ENCODE results near the gene TTC17. TPM values are rescaled to one million over a fixed set of nuclear protein-coding genes. Genes with fewer than 3 reads are reported as not detected.

TTC17 gene
- total and polyA plus RNA-seq, 2 of the 8 experiments (the other 6 are each of a cell fraction or from before 2014, with no cell fraction given) = 65.1 to 80.1 TPM

DNA sequence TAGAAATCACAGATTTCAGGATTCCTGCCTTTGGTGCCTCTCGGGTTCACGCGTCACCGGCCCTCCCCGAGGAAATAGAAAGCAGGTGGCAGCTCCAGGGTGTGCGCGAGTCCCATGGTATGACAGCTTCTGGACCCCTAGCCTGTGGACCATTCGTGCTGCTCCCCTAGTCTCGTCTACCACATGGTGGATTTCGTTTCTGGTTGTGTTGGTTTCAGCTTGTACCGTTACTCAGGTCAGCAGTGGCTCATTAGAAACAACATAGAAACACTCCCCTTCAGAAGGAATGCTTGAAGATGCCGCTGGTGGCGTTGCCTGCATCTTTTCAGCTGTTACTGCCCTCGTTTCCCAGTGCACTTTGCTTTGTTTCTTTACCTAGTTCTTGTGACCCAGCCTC lies 700 bp downstream of the TTC17 start (continued):
- TF ChIP-seq MAX (IDR thresholded peaks at IDR 0.05) (peak; percentile 28; the same call in 1 of the 2 replicates), RBBP5 (IDR thresholded peaks at IDR 0.05; ENCODE audit: borderline replicate concordance, low read depth, low read length) (no peak), JUND (IDR thresholded peaks at IDR 0.05; ENCODE audit: low read length) (no peak), CTCF (IDR thresholded peaks at IDR 0.05; ENCODE audit: control extremely low read depth in 1 of 3, insufficient read depth in 1 of 3, low read depth in 1 of 3, low read length in 3 of 3) (no peak), SIN3A (conservative IDR thresholded peaks at IDR 0.05 in 1 of 2, IDR thresholded peaks at IDR 0.05 in 1 of 2; ENCODE audit: low read depth in 1 of 2, low read length in 2 of 2) (peak; percentile 21 to 71; a peak in 2 of 4 replicates), CBX8 (IDR thresholded peaks at IDR 0.05; ENCODE audit: borderline replicate concordance, low read depth, low read length) (no peak), ZNF274 (IDR thresholded peaks at IDR 0.05; ENCODE audit: borderline replicate concordance, extremely low read depth, low read length) (no peak), ASH2L (IDR thresholded peaks at IDR 0.05; ENCODE audit: low read length) (peak; percentile 7), KDM4A (IDR thresholded peaks at IDR 0.05; ENCODE audit: low read depth, low read length, severe bottlenecking) (peak; percentile 13), BRCA1 (IDR thresholded peaks at IDR 0.05; ENCODE audit: low read depth, low read length) (no peak), PHF8 (conservative IDR thresholded peaks at IDR 0.05; ENCODE audit: low read depth, low read length) (no peak), FOSL1 (IDR thresholded peaks at IDR 0.05; ENCODE audit: insufficient read depth, low read depth, low read length) (no peak), GABPA (IDR thresholded peaks at IDR 0.05; ENCODE audit: borderline replicate concordance, insufficient read depth, low read length) (no peak), BACH1 (IDR thresholded peaks at IDR 0.05; ENCODE audit: low read length) (no peak), YY1 (IDR thresholded peaks at IDR 0.05; ENCODE audit: low read depth, low read length) (no peak), BCL11A (IDR thresholded peaks at IDR 0.05; ENCODE audit: low read depth in 2 of 2, low read length in 2 of 2) (no peak), RXRA (IDR thresholded peaks at IDR 0.05; ENCODE audit: insufficient read depth, low read depth, low read length) (no peak), EGR1 (IDR thresholded peaks at IDR 0.05; ENCODE audit: borderline replicate concordance, low read depth, low read length) (no peak), TCF12 (IDR thresholded peaks at IDR 0.05; ENCODE audit: low read depth, low read length) (no peak)

Data from H1 (cell line).